WTC11 (cell line): ENCODE data around the gene CEP19.

Source experiments
- CTCF ChIP-seq: fragments of 200-600 bp; IDR thresholded peaks from 2 replicates; pipeline ENCODE4 v1.8.0; 2022; ENCODE audit warnings: antibody characterized with exemption
- NR2C2 ChIP-seq: sonication (generic); formaldehyde crosslinking; IDR thresholded peaks from 2 replicates; pipeline ENCODE4 v1.8.0; 2022; ENCODE audit warnings: mild to moderate bottlenecking, missing genetic modification reagents

- no peak for TF ChIP-seq NR2C2 (CRISPR knock-in tag)
- no peak for TF ChIP-seq CTCF
These were observed 41.7 kb downstream of the CEP19 start for GRCh38 chr3:196670339-196670738.
